HepG2 (cell line): ENCODE measurements around the gene KLHL33. TPM values are rescaled to one million over a fixed set of nuclear protein-coding genes. Genes with fewer than 3 reads are reported as not detected.
A peak's percentile ranks its signal among the peaks of the same experiment; 100 is the strongest.

Experiments used
- ARNTL ChIP-seq: sonication (generic); formaldehyde crosslinking; IDR thresholded peaks from 2 replicates; pipeline ENCODE4 v1.4.0; 2020; ENCODE audit warnings: mild to moderate bottlenecking, missing genetic modification reagents
- BRD4 ChIP-seq: sonication (generic); formaldehyde crosslinking; IDR thresholded peaks from 2 replicates; pipeline ENCODE4 v1.4.0; 2020; ENCODE audit warnings: missing genetic modification reagents
- CHCHD3 ChIP-seq: sonication (generic); formaldehyde crosslinking; IDR thresholded peaks from 2 replicates; pipeline ENCODE4 v1.8.0; 2022; ENCODE audit warnings: mild to moderate bottlenecking, missing genetic modification reagents, moderate library complexity
- CSRNP1 ChIP-seq: sonication (generic); formaldehyde crosslinking; IDR thresholded peaks from 2 replicates; pipeline ENCODE4 v1.8.1; 2023; ENCODE audit warnings: mild to moderate bottlenecking, missing genetic modification reagents
- FOXO1 ChIP-seq: sonication (generic); formaldehyde crosslinking; IDR thresholded peaks from 2 replicates; pipeline ENCODE4 v1.4.0; 2020; ENCODE audit warnings: missing genetic modification reagents
- POLR2A ChIP-seq, 2 experiments: IDR thresholded peaks; 2 replicates each; pipeline ENCODE4 v1.6.1; 2011; ENCODE audit warnings: low read depth in 2 of 2, low read length in 2 of 2, mild to moderate bottlenecking in 1 of 2, moderate library complexity in 1 of 2; ENCODE audit not compliant: insufficient read depth in 1 of 2
- SCMH1 ChIP-seq: sonication (generic); formaldehyde crosslinking; IDR thresholded peaks from 2 replicates; pipeline ENCODE4 v1.9.0; 2021; ENCODE audit warnings: missing genetic modification reagents, mild to moderate bottlenecking, borderline replicate concordance
- SRF ChIP-seq: IDR thresholded peaks from 2 replicates; pipeline ENCODE4 v1.6.1; 2011; ENCODE audit warnings: mild to moderate bottlenecking, low read depth, low read length, moderate library complexity
- TOPORS ChIP-seq: sonication (generic); formaldehyde crosslinking; IDR thresholded peaks from 2 replicates; pipeline ENCODE4 v1.8.0; 2023; ENCODE audit warnings: mild to moderate bottlenecking, missing genetic modification reagents
- XRCC5 ChIP-seq: fragments of 200-400 bp; formaldehyde crosslinking; optimal IDR thresholded peaks from 2 replicates; pipeline ENCODE3; 2017; ENCODE audit warnings: mild to moderate bottlenecking, low read length
- ZBTB2 ChIP-seq: sonication (generic); formaldehyde crosslinking; IDR thresholded peaks from 2 replicates; pipeline ENCODE4 v1.8.0; 2022; ENCODE audit warnings: low read depth, missing genetic modification reagents
- ZBTB3 ChIP-seq: sonication (generic); formaldehyde crosslinking; IDR thresholded peaks from 2 replicates; pipeline ENCODE4 v1.4.0; 2020; ENCODE audit warnings: low read depth, mild to moderate bottlenecking, moderate library complexity, missing genetic modification reagents, borderline replicate concordance
- ZBTB38 ChIP-seq: sonication (generic); formaldehyde crosslinking; IDR thresholded peaks from 2 replicates; pipeline ENCODE4 v1.5.1; 2020; ENCODE audit warnings: mild to moderate bottlenecking, missing genetic modification reagents
- ZBTB4 ChIP-seq: sonication (generic); formaldehyde crosslinking; IDR thresholded peaks from 2 replicates; pipeline ENCODE4 v1.4.0; 2020; ENCODE audit warnings: missing genetic modification reagents, mild to moderate bottlenecking, borderline replicate concordance
- ZFP41 ChIP-seq: sonication (generic); formaldehyde crosslinking; IDR thresholded peaks from 2 replicates; pipeline ENCODE4 v1.4.0; 2020; ENCODE audit warnings: mild to moderate bottlenecking, missing genetic modification reagents, borderline replicate concordance
- ZNF101 ChIP-seq: sonication (generic); formaldehyde crosslinking; IDR thresholded peaks from 2 replicates; pipeline ENCODE4 v1.4.0; 2020; ENCODE audit warnings: mild to moderate bottlenecking, low read depth, missing genetic modification reagents, borderline replicate concordance
- ZNF570 ChIP-seq: sonication (generic); formaldehyde crosslinking; IDR thresholded peaks from 2 replicates; pipeline ENCODE4 v1.4.0; 2020; ENCODE audit warnings: mild to moderate bottlenecking, missing genetic modification reagents, borderline replicate concordance
- ZNF589 ChIP-seq: sonication (generic); formaldehyde crosslinking; conservative IDR thresholded peaks from 2 replicates; pipeline ENCODE4 v1.8.0; 2022; ENCODE audit warnings: mild to moderate bottlenecking, moderate library complexity, missing genetic modification reagents
- ZNF7 ChIP-seq: IDR thresholded peaks from 2 replicates; pipeline ENCODE4 v1.6.1; 2016; ENCODE audit warnings: missing biosample characterization, missing genetic modification reagents
- ZNF720 ChIP-seq: sonication (generic); formaldehyde crosslinking; IDR thresholded peaks from 2 replicates; pipeline ENCODE4 v1.4.0; 2020; ENCODE audit warnings: missing genetic modification reagents
- ZNF784 ChIP-seq: sonication (generic); formaldehyde crosslinking; IDR thresholded peaks from 2 replicates; pipeline ENCODE4 v1.5.1; 2020; ENCODE audit warnings: missing genetic modification reagents, mild to moderate bottlenecking, borderline replicate concordance
- ZNF878 ChIP-seq: sonication (generic); formaldehyde crosslinking; IDR thresholded peaks from 2 replicates; pipeline ENCODE4 v1.8.1; 2023; ENCODE audit warnings: mild to moderate bottlenecking, missing genetic modification reagents, moderate library complexity
- polyA plus RNA-seq, 8 experiments: library from polyadenylated mRNA; depleted of rRNA in 3 of 8; stranded (reverse) in 7 of 8; unstranded in 1 of 8; fragments of >200 nt; fragmentation: Illumina TruSeq in 4 of 8; extraction: Trizol in 4 of 8; gene quantifications; 2 replicates each; pipeline versions ENCODE4 v1.2.1 to v1.2.3, GENCODE V29; 2011 to 2016; ENCODE audit warnings: low read depth in 4 of 8, missing spikeins in 1 of 8, mixed read lengths in 1 of 8; ENCODE audit not compliant: insufficient read depth in 1 of 8
- total RNA-seq, 5 experiments: library from RNA; depleted of rRNA; stranded (reverse); fragments of >200 nt; fragmentation: Illumina TruSeq; extraction: Trizol; gene quantifications; 2 replicates each; pipeline ENCODE4 v1.2.3, GENCODE V29; 2016; ENCODE audit warnings: low read depth in 1 of 5

KLHL33 gene
- total and polyA plus RNA-seq, 2 of the 13 experiments (the other 11 are each of a cell fraction or from before 2014, with no cell fraction given): not detected

- TF ChIP-seq ZBTB4 (CRISPR knock-in tag): peak; percentile 12; the same call in 1 of the 2 replicates
- 0 out of 2 replicates have a peak, but pooled peaks have one; percentile 90 for TF ChIP-seq ZBTB3 (CRISPR knock-in tag)
- TF ChIP-seq ARNTL (CRISPR knock-in tag): peak; percentile 100
- peak; percentile 83; the same call in 1 of the 2 replicates for TF ChIP-seq ZNF101
- no peak for TF ChIP-seq CHCHD3
- TF ChIP-seq ZNF570 (CRISPR knock-in tag): peak; percentile 67; the same call in 1 of the 2 replicates
- peak; percentile 90; the same call in 1 of the 2 replicates for TF ChIP-seq ZFP41 (CRISPR knock-in tag)
- no peak for TF ChIP-seq SCMH1 (CRISPR knock-in tag)
- TF ChIP-seq ZNF7 (CRISPR knock-in tag): no peak
- TF ChIP-seq ZNF784: peak; percentile 75
- TF ChIP-seq FOXO1 (CRISPR knock-in tag): peak; percentile 73
- peak; percentile 85 for TF ChIP-seq ZBTB38
- peak; percentile 57 for TF ChIP-seq ZBTB2 (CRISPR knock-in tag)
- peak; percentile 92 for TF ChIP-seq ZNF878 (CRISPR knock-in tag)
- no peak; the same call in 1 of the 2 replicates for TF ChIP-seq ZNF589 (CRISPR knock-in tag)
- TF ChIP-seq XRCC5: peak; percentile 87
- TF ChIP-seq BRD4: peak; percentile 20; the same call in 1 of the 2 replicates
- peak; percentile 94; the same call in 1 of the 2 replicates for TF ChIP-seq CSRNP1 (CRISPR knock-in tag)
- TF ChIP-seq ZNF720 (CRISPR knock-in tag): no peak
- TF ChIP-seq SRF: no peak
- peak; percentile 81; the same call in 1 of the 2 replicates for TF ChIP-seq TOPORS (CRISPR knock-in tag)
- TF ChIP-seq POLR2A (IDR thresholded peaks at IDR 0.05; ENCODE audit: insufficient read depth in 1 of 2, low read depth in 2 of 2, low read length in 2 of 2): peak; percentile 85 to 92
These were observed 25.5 kb upstream of the KLHL33 start, which contains the start of gene PIP4P1 (continued) for GRCh38 chr14:20461225-20462141.
